Cardiac muscle cell (in vitro differentiated cells and primary cell): ENCODE measurements around the gene IFNA16. TPM values are rescaled to one million over a fixed set of nuclear protein-coding genes. Genes with fewer than 3 reads are reported as not detected.
"Not testable (repeated sequence)": the region's sequence is repeated elsewhere in the genome, so short reads cannot be mapped to it uniquely, and the experiment has no call there.

Experiments used
- DNase-seq, 2 donors: peaks; one replicate each; pipeline versions ENCODE4 v3.0.0 to v3.0.0-alpha.2; 2010 to 2017; ENCODE audit warnings: low read depth in 1 of 2, low spot score in 1 of 2
- H3K27ac ChIP-seq: fragments of 200-600 bp; sonication (generic); 2 replicates; pipeline ENCODE4 v1.5.1; 2016
- H3K27me3 ChIP-seq: fragments of 200-600 bp; sonication (generic); 2 replicates; pipeline ENCODE4 v1.6.0; 2016; ENCODE audit warnings: control low read depth
- H3K36me3 ChIP-seq: fragments of 200-600 bp; sonication (generic); 2 replicates; pipeline ENCODE4 v1.5.1; 2016; ENCODE audit warnings: control low read depth
- H3K4me1 ChIP-seq: fragments of 200-600 bp; sonication (generic); 2 replicates; pipeline ENCODE4 v1.8.1; 2017; ENCODE audit warnings: low read depth, mild to moderate bottlenecking, mixed run types
- H3K4me3 ChIP-seq: fragments of 200-600 bp; sonication (generic); 2 replicates; pipeline ENCODE4 v1.5.1; 2016; ENCODE audit warnings: mild to moderate bottlenecking
- H3K9me3 ChIP-seq: fragments of 200-600 bp; sonication (generic); 2 replicates; pipeline ENCODE4 v1.5.1; 2017; ENCODE audit warnings: low read depth, mild to moderate bottlenecking, control low read depth
- polyA plus RNA-seq: library from polyadenylated mRNA; unstranded; fragments of >200 nt; fragmentation: Nextera tagmentation; extraction: Ambion mirVana; gene quantifications from 2 replicates; pipeline ENCODE4 v1.2.1, GENCODE V29; 2016
- total RNA-seq: library from RNA; depleted of rRNA; stranded (reverse); fragments of >200 nt; gene quantifications from 2 replicates; pipeline ENCODE4 v1.2.3, GENCODE V29; 2016
- TF ChIP-seq, protein P1 (sequence below): IDR thresholded peaks from 2 replicates; pipeline ENCODE4 v1.5.1; 2012; ENCODE audit warnings: low read depth, mild to moderate bottlenecking, low read length

IFNA16 gene
- total and polyA plus RNA-seq, 2 experiments from 2014 or later = not detected

GRCh38 chr9:21205204-21205603 is 11.9 kb downstream of the IFNA16 start:
- TF ChIP-seq, protein P1, sequence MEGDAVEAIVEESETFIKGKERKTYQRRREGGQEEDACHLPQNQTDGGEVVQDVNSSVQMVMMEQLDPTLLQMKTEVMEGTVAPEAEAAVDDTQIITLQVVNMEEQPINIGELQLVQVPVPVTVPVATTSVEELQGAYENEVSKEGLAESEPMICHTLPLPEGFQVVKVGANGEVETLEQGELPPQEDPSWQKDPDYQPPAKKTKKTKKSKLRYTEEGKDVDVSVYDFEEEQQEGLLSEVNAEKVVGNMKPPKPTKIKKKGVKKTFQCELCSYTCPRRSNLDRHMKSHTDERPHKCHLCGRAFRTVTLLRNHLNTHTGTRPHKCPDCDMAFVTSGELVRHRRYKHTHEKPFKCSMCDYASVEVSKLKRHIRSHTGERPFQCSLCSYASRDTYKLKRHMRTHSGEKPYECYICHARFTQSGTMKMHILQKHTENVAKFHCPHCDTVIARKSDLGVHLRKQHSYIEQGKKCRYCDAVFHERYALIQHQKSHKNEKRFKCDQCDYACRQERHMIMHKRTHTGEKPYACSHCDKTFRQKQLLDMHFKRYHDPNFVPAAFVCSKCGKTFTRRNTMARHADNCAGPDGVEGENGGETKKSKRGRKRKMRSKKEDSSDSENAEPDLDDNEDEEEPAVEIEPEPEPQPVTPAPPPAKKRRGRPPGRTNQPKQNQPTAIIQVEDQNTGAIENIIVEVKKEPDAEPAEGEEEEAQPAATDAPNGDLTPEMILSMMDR = no peak

DNA sequence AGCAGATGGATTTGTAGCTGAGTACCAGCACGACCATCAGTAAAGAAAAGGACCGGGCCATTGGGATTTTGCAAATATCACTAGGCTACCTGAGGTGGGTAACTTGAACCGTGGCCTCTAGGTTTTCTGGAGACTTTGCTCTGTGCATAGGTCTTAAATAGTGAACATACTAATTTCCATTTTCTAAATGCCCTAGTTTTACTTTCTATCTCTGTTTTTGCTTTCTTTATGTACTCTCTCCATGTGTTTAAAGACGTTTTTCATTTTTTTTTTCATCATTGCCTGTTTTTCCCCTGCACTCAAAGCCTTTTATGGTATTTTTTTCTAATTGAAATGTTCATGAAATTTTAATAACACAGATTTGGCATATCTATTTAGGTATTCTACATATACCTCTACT is 15.0 kb downstream of the IFNA16 start, which contains the start of gene IFNA7:
IFNA7 (minus strand) TSS at position 101 of the 400 bp plus-strand sequence; CDS start at position 61, 40 bp downstream.
- not testable (repeated sequence) for H3K4me1 ChIP-seq, H3K27ac ChIP-seq, H3K27me3 ChIP-seq, H3K9me3 ChIP-seq, H3K4me3 ChIP-seq, DNase-seq, H3K36me3 ChIP-seq

More at GRCh38 chr9:21205204-21205603, 11.9 kb downstream of the IFNA16 start:
- Histone ChIP-seq H3K4me1 (no peaks in the 10 kb centered on the region), H3K4me3 (no peak overlapping the region), H3K9me3 (no peaks in the 10 kb centered on the region), H3K27me3 (no peaks in the 10 kb centered on the region), H3K27ac (no peak overlapping the region), H3K36me3 (no peaks in the 10 kb centered on the region)
- no peak for DNase-seq

GRCh38 chr9:21194867-21195776 is 22.0 kb downstream of the IFNA16 start:
- not testable (repeated sequence) for H3K27ac ChIP-seq, H3K9me3 ChIP-seq, H3K4me3 ChIP-seq, H3K27me3 ChIP-seq, H3K4me1 ChIP-seq, H3K36me3 ChIP-seq
- DNase-seq = peak; percentile 21 to 25
- TF ChIP-seq, protein P1 = peak; percentile 59

- not testable (repeated sequence) for H3K36me3 ChIP-seq, H3K4me3 ChIP-seq
These were observed 29.6 kb downstream of the IFNA16 start, which contains the start of gene IFNA4 for GRCh38 chr9:21187487-21187886. TSS of gene IFNA4 (minus strand) at chr9:21187587. CDS start at chr9:21187531, 56 bp downstream.

GRCh38 chr9:21182810-21183736 is 34.0 kb downstream of the IFNA16 start:
- TF ChIP-seq, protein P1 = peak; percentile 59
- not testable (repeated sequence) for H3K27me3 ChIP-seq, H3K9me3 ChIP-seq, H3K4me3 ChIP-seq, H3K4me1 ChIP-seq, H3K36me3 ChIP-seq, H3K27ac ChIP-seq
- peak; percentile 17 to 24 for DNase-seq

More at GRCh38 chr9:21187487-21187886, 29.6 kb downstream of the IFNA16 start, which contains the start of gene IFNA4:
- not testable (repeated sequence) for H3K9me3 ChIP-seq, H3K4me1 ChIP-seq, H3K27ac ChIP-seq, DNase-seq, H3K27me3 ChIP-seq

GRCh38 chr9:21174671-21175070 is 42.4 kb downstream of the IFNA16 start:
- no peaks in the 10 kb centered on the region for H3K27me3 ChIP-seq
- H3K9me3 ChIP-seq = no peaks in the 10 kb centered on the region
- H3K36me3 ChIP-seq = no peaks in the 10 kb centered on the region
- DNase-seq = no peak
- H3K4me1 ChIP-seq = no peaks in the 10 kb centered on the region
- no peak overlapping the region for H3K27ac ChIP-seq
- TF ChIP-seq, protein P1 = no peak
- H3K4me3 ChIP-seq = no peak overlapping the region
